Mesenchymal stem cell (in vitro differentiated cells and primary cell): ENCODE measurements around the gene LIMK1.

Experiments used
- DNase-seq: peaks from one replicate; pipeline ENCODE4 v3.0.0-alpha.2; 2013
- H2AFZ ChIP-seq: one replicate; pipeline ENCODE4 v1.6.1; 2013; ENCODE audit warnings: low read depth, mild to moderate bottlenecking, control low read depth, inconsistent platforms, low read length, moderate library complexity
- H2AK5ac ChIP-seq: 2 replicates; pipeline ENCODE4 v1.6.1; 2013; ENCODE audit warnings: low read length, moderate library complexity, mild to moderate bottlenecking, inconsistent platforms; ENCODE audit not compliant: severe bottlenecking
- H2BK120ac ChIP-seq: one replicate; pipeline ENCODE4 v1.6.1; 2013; ENCODE audit warnings: low read depth, mild to moderate bottlenecking, inconsistent platforms, low read length, moderate library complexity
- H2BK12ac ChIP-seq, 2 experiments: one replicate each; pipeline ENCODE4 v1.6.1; 2013; ENCODE audit warnings: inconsistent platforms in 2 of 2, low read length in 2 of 2, mild to moderate bottlenecking in 2 of 2, moderate library complexity in 2 of 2, control low read depth in 1 of 2
- H2BK15ac ChIP-seq: one replicate; pipeline ENCODE4 v1.6.1; 2013; ENCODE audit warnings: mild to moderate bottlenecking, low read depth, inconsistent platforms; ENCODE audit not compliant: poor library complexity, severe bottlenecking
- H2BK5ac ChIP-seq: 2 replicates; pipeline ENCODE4 v1.6.1; 2013; ENCODE audit warnings: low read depth, mild to moderate bottlenecking, low read length, control low read depth, inconsistent platforms; ENCODE audit not compliant: poor library complexity, severe bottlenecking
- H3K14ac ChIP-seq, 2 experiments: one replicate each; pipeline ENCODE4 v1.6.1; 2013; ENCODE audit warnings: inconsistent platforms in 2 of 2, low read length in 2 of 2, control low read depth in 1 of 2, mild to moderate bottlenecking in 1 of 2, moderate library complexity in 1 of 2
- H3K18ac ChIP-seq, 2 experiments: one replicate each; pipeline ENCODE4 v1.6.1; 2013; ENCODE audit warnings: inconsistent platforms in 2 of 2, low read length in 2 of 2, control low read depth in 1 of 2, low read depth in 1 of 2, mild to moderate bottlenecking in 1 of 2
- H3K23ac ChIP-seq, 2 experiments: one replicate each; pipeline ENCODE4 v1.6.1; 2013; ENCODE audit warnings: inconsistent platforms in 2 of 2, low read length in 2 of 2, mild to moderate bottlenecking in 2 of 2, moderate library complexity in 2 of 2, control low read depth in 1 of 2
- H3K27ac ChIP-seq: 2 replicates; pipeline ENCODE4 v1.5.1; 2013; ENCODE audit warnings: mild to moderate bottlenecking, moderate library complexity, low read length, control low read depth, inconsistent platforms; ENCODE audit not compliant: poor library complexity, severe bottlenecking
- H3K27me3 ChIP-seq, 2 experiments: 2 replicates each; pipeline versions ENCODE4 v1.6.1 to v1.7.0; 2013; ENCODE audit warnings: low read length in 2 of 2, mild to moderate bottlenecking in 2 of 2, moderate library complexity in 2 of 2, control low read depth in 1 of 2, inconsistent platforms in 1 of 2; ENCODE audit not compliant: control insufficient read depth in 1 of 2, insufficient read depth in 1 of 2
- H3K36me3 ChIP-seq, 2 experiments: 2 replicates each; pipeline versions ENCODE4 v1.6.1 to v1.7.0; 2013; ENCODE audit warnings: low read length in 2 of 2, control low read depth in 1 of 2, inconsistent platforms in 1 of 2, low read depth in 1 of 2, mild to moderate bottlenecking in 1 of 2; ENCODE audit not compliant: insufficient read depth in 2 of 2, control insufficient read depth in 1 of 2
- H3K4ac ChIP-seq, 2 experiments: one replicate each; pipeline ENCODE4 v1.6.1; 2013; ENCODE audit warnings: inconsistent platforms in 2 of 2, low read length in 2 of 2, mild to moderate bottlenecking in 2 of 2, moderate library complexity in 2 of 2, control low read depth in 1 of 2, low read depth in 1 of 2
- H3K4me1 ChIP-seq: 2 replicates; pipeline ENCODE4 v1.6.1; 2013; ENCODE audit warnings: low read depth, low read length, control low read depth; ENCODE audit not compliant: control insufficient read depth, insufficient read depth
- H3K4me2 ChIP-seq: 2 replicates; pipeline ENCODE4 v1.6.1; 2013; ENCODE audit warnings: low read length, mild to moderate bottlenecking, inconsistent platforms; ENCODE audit not compliant: poor library complexity, severe bottlenecking
- H3K4me3 ChIP-seq, 2 experiments: 2 replicates each; pipeline versions ENCODE4 v1.5.1 to v1.7.0; 2013; ENCODE audit warnings: low read length in 2 of 2, mild to moderate bottlenecking in 2 of 2, control low read depth in 1 of 2, low read depth in 1 of 2; ENCODE audit not compliant: insufficient read depth in 1 of 2
- H3K79me1 ChIP-seq: replicated peaks from 2 replicates; pipeline ENCODE4 v1.6.1; 2013; ENCODE audit warnings: mild to moderate bottlenecking, control low read depth, low read length, inconsistent platforms; ENCODE audit not compliant: poor library complexity, severe bottlenecking
- H3K9ac ChIP-seq: 2 replicates; pipeline ENCODE4 v1.7.0; 2013; ENCODE audit warnings: mild to moderate bottlenecking, low read length, moderate library complexity
- H3K9me3 ChIP-seq: 2 replicates; pipeline ENCODE4 v1.7.0; 2013; ENCODE audit warnings: mild to moderate bottlenecking, low read length; ENCODE audit not compliant: control insufficient read depth
- H4K8ac ChIP-seq: one replicate; pipeline ENCODE4 v1.6.1; 2013; ENCODE audit warnings: inconsistent platforms, mild to moderate bottlenecking, low read length, moderate library complexity
- H4K91ac ChIP-seq: one replicate; pipeline ENCODE4 v1.6.1; 2013; ENCODE audit warnings: mild to moderate bottlenecking, low read length, inconsistent platforms
- WGBS: methylation state at CpG from one replicate; pipeline ENCODE4 v1.1.7; 2013; ENCODE audit warnings: mixed read lengths; 5-methylcytosine and 5-hydroxymethylcytosine counted together

Gene LIMK1

GRCh38 chr7:74087791-74088453 lies 4.3 kb downstream of the LIMK1 start:
- WGBS, result 95% methylated on average over 8 of the region's 10 CpGs
- peaks cover 29% of the 10 kb centered on the region for H3K4me1 ChIP-seq
- H4K8ac ChIP-seq, result no peak overlapping the region
- no peak overlapping the region for H2AFZ ChIP-seq
- no peak overlapping the region for H3K4me3 ChIP-seq
- H3K9ac ChIP-seq, result no peak overlapping the region
- no peak overlapping the region for H2BK15ac ChIP-seq
- no peak for DNase-seq
- no peak overlapping the region for H3K4me2 ChIP-seq
- H2BK120ac ChIP-seq, result no peak overlapping the region
- no peak overlapping the region for H3K23ac ChIP-seq
- peaks cover 54 to 56% of the 10 kb centered on the region in 2 experiments for H3K36me3 ChIP-seq
- no peak overlapping the region for H3K27ac ChIP-seq
- H2BK12ac ChIP-seq, result no peak overlapping the region
- peaks cover 37% of the 10 kb centered on the region for H3K79me1 ChIP-seq
- H2AK5ac ChIP-seq, result peak overlapping the region; percentile 33
- no peak overlapping the region for H4K91ac ChIP-seq
- no peak overlapping the region for H3K18ac ChIP-seq
- no peak overlapping the region for H3K14ac ChIP-seq
- no peak overlapping the region for H2BK5ac ChIP-seq
- H3K4ac ChIP-seq, result no peak overlapping the region
- H3K27me3 ChIP-seq, result no peaks in the 10 kb centered on the region
- no peaks in the 10 kb centered on the region for H3K9me3 ChIP-seq

GRCh38 chr7:74092321-74092963 lies 8.8 kb downstream of the LIMK1 start:
- no peak for DNase-seq
- H2BK120ac ChIP-seq, result peak overlapping the region; percentile 66
- no peak overlapping the region for H2BK5ac ChIP-seq
- peaks cover 43 to 64% of the 10 kb centered on the region in 2 experiments for H3K36me3 ChIP-seq
- peak overlapping the region; percentile 67 to 94 for H3K18ac ChIP-seq
- peak overlapping the region; percentile 40 for H3K9ac ChIP-seq
- H3K14ac ChIP-seq, result peak overlapping the region in 1 of 2 experiments; percentile 96
- no peak overlapping the region for H3K4me3 ChIP-seq
- H3K9me3 ChIP-seq, result peaks cover 10% of the 10 kb centered on the region
- H2AK5ac ChIP-seq, result peak overlapping the region; percentile 59
- H3K4ac ChIP-seq, result peak overlapping the region; percentile 20 to 52
- H3K79me1 ChIP-seq, result peaks cover 36% of the 10 kb centered on the region
- H2BK15ac ChIP-seq, result peak overlapping the region; percentile 74
- peak overlapping the region in 1 of 2 experiments; percentile 67 for H3K23ac ChIP-seq
- 68% methylated on average over 13 of the region's 13 CpGs for WGBS
- H2AFZ ChIP-seq, result no peak overlapping the region
- peak overlapping the region; percentile 7 to 94 for H2BK12ac ChIP-seq
- no peaks in the 10 kb centered on the region for H3K27me3 ChIP-seq
- H3K4me1 ChIP-seq, result peaks cover 37% of the 10 kb centered on the region
- peak overlapping the region; percentile 90 for H4K8ac ChIP-seq
- H3K4me2 ChIP-seq, result no peak overlapping the region
- H3K27ac ChIP-seq, result peak overlapping the region; percentile 99
- H4K91ac ChIP-seq, result peak overlapping the region; percentile 81

GRCh38 chr7:74092964-74093471 lies 9.4 kb downstream of the LIMK1 start:
- Histone ChIP-seq H3K23ac (peak overlapping the region in 1 of 2 experiments; percentile 67), H3K4ac (peak overlapping the region; percentile 44 to 60), H3K27ac (peak overlapping the region; percentile 99), H3K9ac (peak overlapping the region; percentile 54), H3K18ac (peak overlapping the region; percentile 67 to 94), H3K4me3 (no peak overlapping the region), H4K91ac (peak overlapping the region; percentile 81), H2AK5ac (peak overlapping the region; percentile 59), H3K4me1 (peaks cover 37% of the 10 kb centered on the region), H2BK15ac (peak overlapping the region; percentile 75), H3K36me3 (peaks cover 41 to 69% of the 10 kb centered on the region in 2 experiments), H2BK5ac (no peak overlapping the region), H3K14ac (peak overlapping the region in 1 of 2 experiments; percentile 96), H3K27me3 (no peaks in the 10 kb centered on the region), H3K4me2 (no peak overlapping the region), H2AFZ (no peak overlapping the region), H2BK12ac (peak overlapping the region; percentile 7 to 94), H3K9me3 (peaks cover 13% of the 10 kb centered on the region), H4K8ac (peak overlapping the region; percentile 90), H3K79me1 (peaks cover 35% of the 10 kb centered on the region), H2BK120ac (peak overlapping the region; percentile 66)
- peak; percentile 37 for DNase-seq
- 70% methylated on average over 12 of the region's 12 CpGs for WGBS

- Histone ChIP-seq H2BK5ac (peak overlapping the region; percentile 81), H3K23ac (peak overlapping the region in 1 of 2 experiments; percentile 86), H3K14ac (peak overlapping the region in 1 of 2 experiments; percentile 96), H2AFZ (no peak overlapping the region), H3K4me2 (peak overlapping the region; percentile 73), H4K91ac (peak overlapping the region; percentile 81), H2BK15ac (peak overlapping the region; percentile 75), H4K8ac (peak overlapping the region; percentile 90), H2BK120ac (peak overlapping the region; percentile 66), H3K4me1 (peaks cover 39% of the 10 kb centered on the region), H3K4me3 (peak overlapping the region in 1 of 2 experiments; percentile 24), H3K79me1 (peaks cover 33% of the 10 kb centered on the region), H3K18ac (peak overlapping the region; percentile 94 to 99), H3K4ac (peak overlapping the region; percentile 44 to 60), H2BK12ac (peak overlapping the region; percentile 7 to 94), H3K27me3 (no peaks in the 10 kb centered on the region), H3K9ac (peak overlapping the region; percentile 54), H3K27ac (peak overlapping the region; percentile 99), H3K36me3 (peaks cover 35 to 63% of the 10 kb centered on the region in 2 experiments), H3K9me3 (peaks cover 13% of the 10 kb centered on the region), H2AK5ac (peak overlapping the region; percentile 59)
- WGBS, result 17% methylated on average over 15 of the region's 15 CpGs
- no peak for DNase-seq
Observed at GRCh38 chr7:74093671-74094223, 10.1 kb downstream of the LIMK1 start.
